Upper lobe of left lung (tissue), 6 donors: ENCODE measurements around the gene SLC22A6. TPM values are rescaled to one million over a fixed set of nuclear protein-coding genes. Genes with fewer than 3 reads are reported as not detected.
A peak's percentile ranks its signal among the peaks of the same experiment; 100 is the strongest.

Source experiments
- ATAC-seq, 2 donors: fragments of 200-7000 bp; cut with Tn5 transposase; one replicate each; pipeline ENCODE4 v1.9.1; 2022; ENCODE audit warnings: mild to moderate bottlenecking in 2 of 2, moderate library complexity in 2 of 2; ENCODE audit not compliant: low FRiP score in 2 of 2
- DNase-seq, 2 donors: peaks; one replicate each; pipeline ENCODE4 v3.0.0-alpha.2; 2019 to 2020
- H3K27ac ChIP-seq, 4 donors: fragments of 200-600 bp; sonication (generic); one replicate each; pipeline ENCODE4 v1.5.1; 2016 to 2019
- H3K27me3 ChIP-seq, 4 donors: fragments of 200-600 bp; sonication (generic); one replicate each; pipeline ENCODE4 v1.5.1; 2017 to 2019
- H3K36me3 ChIP-seq, 4 donors: fragments of 200-600 bp; sonication (generic); one replicate each; pipeline ENCODE4 v1.5.1; 2016 to 2019
- H3K4me1 ChIP-seq, 4 donors: fragments of 200-600 bp; sonication (generic); one replicate each; pipeline ENCODE4 v1.5.1; 2018 to 2019
- H3K4me3 ChIP-seq, 4 donors: fragments of 200-600 bp; sonication (generic); one replicate each; pipeline ENCODE4 v1.5.1; 2017 to 2019; ENCODE audit warnings: mild to moderate bottlenecking in 2 of 4, moderate library complexity in 1 of 4
- H3K9me3 ChIP-seq, 4 donors: fragments of 200-600 bp; sonication (generic); one replicate each; pipeline ENCODE4 v1.5.1; 2018 to 2019
- EP300 ChIP-seq, 4 donors: sonication (generic); formaldehyde crosslinking; IDR thresholded peaks; one replicate each; pipeline ENCODE4 v1.5.1; 2017; ENCODE audit warnings: antibody characterized with exemption in 4 of 4, control low read depth in 2 of 4
- POLR2A ChIP-seq, 4 donors: fragments of 450-650 bp; IDR thresholded peaks; one replicate each; pipeline ENCODE4 v1.5.1; 2016 to 2017; ENCODE audit warnings: antibody characterized with exemption in 4 of 4, mild to moderate bottlenecking in 2 of 4
- WGBS, 2 donors: methylation state at CpG; one replicate each; pipeline ENCODE4 v1.1.5; 2017 to 2018; 5-methylcytosine and 5-hydroxymethylcytosine counted together
- small RNA-seq, 4 donors: library from RNA; depleted of rRNA; stranded (forward); fragments of <200 nt; gene quantifications; one replicate each; pipeline ENCODE3, GENCODE V24; 2016
- total RNA-seq, 6 donors: library from RNA; depleted of rRNA in 4 of 6; stranded (reverse); fragments of >200 nt in 4 of 6; gene quantifications; one replicate each; pipeline versions ENCODE4 v1.1.0 to v1.2.1, GENCODE V29; 2016 to 2021
- TF ChIP-seq, protein P1 (sequence below), 6 experiments: fragments of 450-650 bp in 4 of 6; fragments of 200-600 bp in 2 of 6; sonication (generic) in 2 of 6; IDR thresholded peaks; one replicate each; pipeline ENCODE4 v1.5.1; 2016 to 2019; ENCODE audit warnings: antibody characterized with exemption in 6 of 6
- donor health status: DM: no; HTN: no; CAD: no; lungs with moderate emphysema.
- donor health status: DM: no; HTN: yes; CAD: no; lungs with severe emphysema.

SLC22A6 gene
- total RNA-seq, 6 donors from 2014 or later = not detected

DNA sequence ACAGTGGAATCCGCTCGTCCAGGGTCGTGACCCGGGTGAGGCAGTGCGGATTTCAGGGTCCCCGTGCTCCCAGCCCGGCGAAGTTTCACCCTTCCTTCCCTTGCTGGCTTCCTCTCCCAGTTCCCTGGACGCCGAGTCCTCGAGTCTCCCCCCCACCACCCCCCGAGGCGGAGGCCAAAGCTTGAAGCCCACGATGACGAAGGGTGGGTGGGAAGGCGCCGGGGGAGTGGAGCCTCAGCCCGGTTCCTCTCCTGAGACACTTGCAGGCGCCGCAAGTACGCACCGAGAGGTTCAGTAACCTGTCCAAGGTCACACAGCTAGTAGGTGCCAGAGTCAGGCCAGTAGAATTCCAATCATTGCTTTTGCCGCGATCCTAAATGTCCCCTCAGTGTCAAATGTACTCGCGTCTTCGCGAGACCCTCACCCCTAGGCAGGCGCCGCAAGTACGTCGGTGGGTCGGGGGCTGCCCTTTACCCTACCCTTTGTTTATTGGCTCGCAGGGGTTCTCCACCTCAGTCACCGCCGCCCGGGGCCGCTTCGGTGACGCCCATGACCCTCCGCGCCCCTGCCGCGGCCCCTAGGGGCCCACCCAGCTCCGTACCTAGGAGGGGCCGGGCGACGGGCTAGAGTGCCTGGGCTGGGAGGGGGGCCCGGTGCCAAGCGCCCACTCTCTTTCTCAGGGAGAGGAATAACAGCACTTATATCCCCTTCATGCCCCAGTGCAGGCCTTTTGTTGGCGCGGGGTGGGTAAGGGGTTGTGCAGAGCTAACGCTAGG is 57.9 kb downstream of the SLC22A6 start:
- H3K4me1 ChIP-seq = peaks cover 20 to 44% (median 30%) of the 10 kb centered on the region in 4 donors
- H3K27me3 ChIP-seq = peaks cover 2 to 49% (median 26%) of the 10 kb centered on the region in 4 donors
- no peaks in the 10 kb centered on the region for H3K36me3 ChIP-seq
- 33 to 57% methylated on average over 30 to 49 of the region's 53 CpGs for WGBS, 2 donors
- peak overlapping the region in 1 of 4 donors; percentile 39 for H3K4me3 ChIP-seq
- no peak overlapping the region for H3K27ac ChIP-seq
- ATAC-seq (no peak), DNase-seq (peak in 1 of 2 donors; percentile 78)
- TF ChIP-seq, protein P1, sequence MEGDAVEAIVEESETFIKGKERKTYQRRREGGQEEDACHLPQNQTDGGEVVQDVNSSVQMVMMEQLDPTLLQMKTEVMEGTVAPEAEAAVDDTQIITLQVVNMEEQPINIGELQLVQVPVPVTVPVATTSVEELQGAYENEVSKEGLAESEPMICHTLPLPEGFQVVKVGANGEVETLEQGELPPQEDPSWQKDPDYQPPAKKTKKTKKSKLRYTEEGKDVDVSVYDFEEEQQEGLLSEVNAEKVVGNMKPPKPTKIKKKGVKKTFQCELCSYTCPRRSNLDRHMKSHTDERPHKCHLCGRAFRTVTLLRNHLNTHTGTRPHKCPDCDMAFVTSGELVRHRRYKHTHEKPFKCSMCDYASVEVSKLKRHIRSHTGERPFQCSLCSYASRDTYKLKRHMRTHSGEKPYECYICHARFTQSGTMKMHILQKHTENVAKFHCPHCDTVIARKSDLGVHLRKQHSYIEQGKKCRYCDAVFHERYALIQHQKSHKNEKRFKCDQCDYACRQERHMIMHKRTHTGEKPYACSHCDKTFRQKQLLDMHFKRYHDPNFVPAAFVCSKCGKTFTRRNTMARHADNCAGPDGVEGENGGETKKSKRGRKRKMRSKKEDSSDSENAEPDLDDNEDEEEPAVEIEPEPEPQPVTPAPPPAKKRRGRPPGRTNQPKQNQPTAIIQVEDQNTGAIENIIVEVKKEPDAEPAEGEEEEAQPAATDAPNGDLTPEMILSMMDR (IDR thresholded peaks at IDR 0.05) = no peak
- TF ChIP-seq EP300 (IDR thresholded peaks at IDR 0.05) (no peak), POLR2A (IDR thresholded peaks at IDR 0.05) (no peak)
- H3K9me3 ChIP-seq = no peaks in the 10 kb centered on the region

Small RNA genes lying within 50 kb of the gene (small RNA-seq; reads per million reads assigned to genes)
- 0 reads per million in 4 donors for gene RN7SL259P

Other genes starting within 250 kb of the SLC22A6 start
- gene ZBTB3, start 230.8 kb downstream of the SLC22A6 start, total RNA-seq = 10 to 100 TPM in 3 of 6 donors, 1 to 10 TPM in 3; 7.3 to 15.3 (median 11.7) TPM
- gene POLR2G, start 223.4 kb downstream of the SLC22A6 start, total RNA-seq = 10 to 100 TPM; 15.8 to 62.9 (median 38.8) TPM
- gene TAF6L, start 213.6 kb downstream of the SLC22A6 start, total RNA-seq = 10 to 100 TPM; 16.7 to 51.3 (median 27.0) TPM
- 10 to 100 TPM; 38.8 to 98.2 (median 56.2) TPM for gene TMEM179B, start 197.6 kb downstream of the SLC22A6 start, total RNA-seq
- gene TMEM223, start 193.0 kb downstream of the SLC22A6 start, total RNA-seq = 10 to 100 TPM; 11.3 to 28.7 (median 15.4) TPM
- gene NXF1, start 179.5 kb downstream of the SLC22A6 start, total RNA-seq = 100 to 1,000 TPM in 1 of 6 donors, 10 to 100 TPM in 5; 56.1 to 215 (median 81.2) TPM
- 10 to 100 TPM; 25.3 to 53.8 (median 44.9) TPM for gene STX5, start 152.9 kb downstream of the SLC22A6 start, total RNA-seq
- gene TEX54, start 152.1 kb downstream of the SLC22A6 start, total RNA-seq = not detected
- 10 to 100 TPM; 31.5 to 56.6 (median 50.4) TPM for gene WDR74, start 145.4 kb downstream of the SLC22A6 start, total RNA-seq
- gene SLC3A2, start 104.1 kb downstream of the SLC22A6 start, total RNA-seq = 100 to 1,000 TPM; 120 to 236 (median 179) TPM
- gene CHRM1, start 63.6 kb downstream of the SLC22A6 start, total RNA-seq = 1 to 10 TPM in 4 of 6 donors, under 1 TPM in 1, not detected in 1; 0.59 to 7.3 (median 3.0) TPM
- not detected for gene SLC22A8, start 30.9 kb upstream of the SLC22A6 start, total RNA-seq
- not detected for gene SLC22A24, start 159.3 kb upstream of the SLC22A6 start, total RNA-seq